MCF 10A (cell line): Measurements from ENCODE around the gene PRKD1. TPM values are rescaled to one million over a fixed set of nuclear protein-coding genes. Genes with fewer than 3 reads are reported as not detected.
A peak's percentile ranks its signal among the peaks of the same experiment; 100 is the strongest.

Experiments
- BruUV-seq: library from RNA; stranded (reverse); fragments of 400-500 nt; replicated peaks from 2 replicates; lab custom pipeline; 2021; lab: Mats Ljungman, UMichigan
- CTCF ChIA-PET: fragments of 300-600 bp; sonication (Branson Sonifier 250); formaldehyde crosslinking; extraction: SDS; loops from one replicate; lab custom pipeline; 2021; ENCODE audit warnings: antibody characterized with exemption, inconsistent platforms; lab: Yijun Ruan, JAX
- POLR2A ChIA-PET: fragments of 300-600, 350-650 bp; sonication (Branson Sonifier 250); formaldehyde crosslinking; extraction: SDS; loops from one replicate; lab custom pipeline; 2020; ENCODE audit warnings: antibody characterized with exemption, inconsistent platforms; lab: Yijun Ruan, JAX
- DNase-seq: peaks from one replicate; pipeline ENCODE4 v3.0.0-alpha.2; 2018; ENCODE audit not compliant: unreplicated experiment
- H3K27ac Mint-ChIP-seq: one replicate; pipeline ENCODE4 v1.8.0; 2022; ENCODE audit warnings: mild to moderate bottlenecking, low read depth, mixed read lengths; ENCODE audit not compliant: unreplicated experiment
- H3K27me3 Mint-ChIP-seq: one replicate; pipeline ENCODE4 v1.8.0; 2022; ENCODE audit warnings: mixed read lengths; ENCODE audit not compliant: insufficient read depth, unreplicated experiment
- H3K36me3 Mint-ChIP-seq: one replicate; pipeline ENCODE4 v1.8.0; 2022; ENCODE audit warnings: mild to moderate bottlenecking, moderate library complexity, mixed read lengths; ENCODE audit not compliant: insufficient read depth, unreplicated experiment
- H3K4me1 Mint-ChIP-seq: one replicate; pipeline ENCODE4 v1.8.0; 2022; ENCODE audit warnings: mixed read lengths; ENCODE audit not compliant: insufficient read depth, unreplicated experiment
- H3K4me3 Mint-ChIP-seq: one replicate; pipeline ENCODE4 v1.8.0; 2022; ENCODE audit warnings: mild to moderate bottlenecking, moderate library complexity, mixed read lengths; ENCODE audit not compliant: unreplicated experiment
- H3K9me3 Mint-ChIP-seq: one replicate; pipeline ENCODE4 v1.8.0; 2022; ENCODE audit warnings: mixed read lengths; ENCODE audit not compliant: unreplicated experiment
- CTCF ChIP-seq: fragments of 200-600 bp; IDR thresholded peaks from one replicate; pipeline ENCODE4 v1.8.0; 2022; ENCODE audit warnings: antibody characterized with exemption, mild to moderate bottlenecking; ENCODE audit not compliant: unreplicated experiment
- intact Hi-C: fragments of 100-400 bp; cut with micrococcal nuclease; formaldehyde crosslinking; loops from 2 replicates; pipeline ENCODE4 v1.14.1; 2022
- total RNA-seq: library from RNA; stranded (reverse); gene quantifications from 2 replicates; pipeline ENCODE4 v1.2.3, GENCODE V29; 2022

The PRKD1 gene
- total RNA-seq, 1 experiment from 2014 or later, result 8.8 TPM

DNA sequence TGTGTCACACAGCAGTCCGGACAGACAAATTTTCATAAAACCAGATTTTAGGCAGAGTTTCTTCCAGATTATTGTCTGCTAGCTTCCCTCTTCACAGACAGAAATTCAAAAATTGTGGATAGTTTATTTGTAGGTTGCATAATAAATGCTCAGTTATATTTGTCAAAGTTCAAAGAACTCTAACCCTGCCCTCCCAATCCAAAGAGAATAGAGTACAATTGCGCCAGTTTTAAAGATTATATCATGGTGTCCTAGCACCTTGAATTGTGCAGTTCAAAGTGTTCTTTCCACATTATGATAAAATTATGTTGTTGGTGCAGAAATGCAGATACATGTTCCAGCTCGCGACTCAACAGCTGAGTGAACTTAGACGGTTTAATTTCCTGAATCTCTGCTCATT, 263.1 kb downstream of the PRKD1 start:
- Mint-ChIP-seq H3K36me3 (no peaks in the 10 kb centered on the region), H3K27me3 (no peaks in the 10 kb centered on the region), H3K4me3 (no peak overlapping the region), H3K4me1 (no peaks in the 10 kb centered on the region), H3K9me3 (no peaks in the 10 kb centered on the region), H3K27ac (peak overlapping the region; percentile 19)
- BruUV-seq, result no TSS peak
- DNase-seq, result no peak
- CTCF ChIA-PET, result interaction anchor here (0.6 kb wide), 2 partner anchors 113 to 115 kb away, joined by 3 read pairs; no protein-coding TSS in a partner anchor
- TF ChIP-seq CTCF, result no peak
- POLR2A ChIA-PET, result interaction anchor here (0.6 to 1.8 kb wide), 2 partner anchors 8 to 10 kb away, joined by 4 to 6 read pairs; no protein-coding TSS in a partner anchor
- intact Hi-C loops, result no loop called here

- ChIA-PET POLR2A (interaction anchor here (1.8 kb wide), 1 partner anchor 9 kb away, joined by 6 read pairs; no protein-coding TSS in a partner anchor), CTCF (interaction anchor here (0.6 kb wide), 2 partner anchors 123 to 911 kb away, joined by 3 to 6 read pairs; no protein-coding TSS in a partner anchor)
- no peaks in the 10 kb centered on the region for H3K36me3 Mint-ChIP-seq
- BruUV-seq, result no TSS peak
- H3K4me1 Mint-ChIP-seq, result no peaks in the 10 kb centered on the region
- H3K27ac Mint-ChIP-seq, result peak overlapping the region; percentile 72
- H3K27me3 Mint-ChIP-seq, result no peaks in the 10 kb centered on the region
- peak; percentile 31 for DNase-seq
- no peaks in the 10 kb centered on the region for H3K9me3 Mint-ChIP-seq
- no peak overlapping the region for H3K4me3 Mint-ChIP-seq
- intact Hi-C loops, result no loop called here
- TF ChIP-seq CTCF, result no peak
These were observed 264.3 kb downstream of the PRKD1 start for GRCh38 chr14:29663281-29663801.

- POLR2A ChIA-PET, result interaction anchor here (0.8 to 2.1 kb wide), 4 partner anchors 9 to 25 kb away, joined by 4 to 8 read pairs (median 6); no protein-coding TSS in a partner anchor
- no peak for TF ChIP-seq CTCF
- intact Hi-C loops, result no loop called here
- no peaks in the 10 kb centered on the region for H3K27me3 Mint-ChIP-seq
- H3K4me3 Mint-ChIP-seq, result no peak overlapping the region
- peak overlapping the region; percentile 42 for H3K27ac Mint-ChIP-seq
- peak; percentile 61 for DNase-seq
- H3K36me3 Mint-ChIP-seq, result peaks cover 11% of the 10 kb centered on the region
- CTCF ChIA-PET, result interaction anchor here (0.6 kb wide), 1 partner anchor 28 kb away, joined by 3 read pairs; no protein-coding TSS in a partner anchor
- no TSS peak for BruUV-seq
- peaks cover 4% of the 10 kb centered on the region for H3K9me3 Mint-ChIP-seq
- no peaks in the 10 kb centered on the region for H3K4me1 Mint-ChIP-seq
These were observed 272.6 kb downstream of the PRKD1 start for GRCh38 chr14:29654901-29655550.

DNA sequence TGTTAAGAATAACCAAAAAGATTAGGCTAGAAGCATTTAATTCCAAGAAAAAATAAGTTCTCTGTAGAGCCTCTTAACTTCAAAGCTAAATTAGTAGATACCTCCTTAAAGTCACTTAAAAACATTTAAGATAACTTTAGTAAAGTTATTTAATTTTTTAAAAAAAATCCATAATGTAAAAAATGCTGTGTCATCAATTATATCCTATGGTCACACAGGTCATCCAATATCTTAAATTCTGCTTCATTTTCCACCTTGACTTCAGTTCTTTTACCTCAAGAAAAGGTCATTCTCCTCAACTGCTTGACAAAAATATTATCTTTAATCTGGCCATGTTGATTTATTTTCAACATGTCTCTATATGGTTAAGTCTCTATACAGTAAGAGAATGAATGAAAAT, 274.3 kb downstream of the PRKD1 start:
- H3K9me3 Mint-ChIP-seq, result peaks cover 9% of the 10 kb centered on the region
- H3K27me3 Mint-ChIP-seq, result no peaks in the 10 kb centered on the region
- intact Hi-C loops, result no loop called here
- CTCF ChIA-PET, result no interaction called here
- no peaks in the 10 kb centered on the region for H3K4me1 Mint-ChIP-seq
- H3K36me3 Mint-ChIP-seq, result peaks cover 16% of the 10 kb centered on the region
- H3K27ac Mint-ChIP-seq, result peak overlapping the region; percentile 75
- no TSS peak for BruUV-seq
- POLR2A ChIA-PET, result interaction anchor here (1.5 kb wide), 1 partner anchor 571 kb away, joined by 4 read pairs; no protein-coding TSS in a partner anchor
- no peak for TF ChIP-seq CTCF
- H3K4me3 Mint-ChIP-seq, result no peak overlapping the region
- DNase-seq, result no peak
